Measurements from ENCODE around the gene CXCR6. TPM values are rescaled to one million over a fixed set of nuclear protein-coding genes. Genes with fewer than 3 reads are reported as not detected.

Gene CXCR6
- total RNA-seq, 6 experiments from 2014 or later, result not detected

- TF ChIP-seq CTCF (IDR thresholded peaks at IDR 0.05), result no peak
- H3K27ac Mint-ChIP-seq, result no peak overlapping the region
- H3K4me1 Mint-ChIP-seq (ENCODE audit: low read depth), result peaks cover 34% of the 10 kb centered on the region
- peaks cover 4% of the 10 kb centered on the region for H3K27me3 Mint-ChIP-seq (ENCODE audit: insufficient read depth)
- DNase-seq, result no peak
- no peak overlapping the region for H3K4me3 Mint-ChIP-seq
- no peaks in the 10 kb centered on the region for H3K9me3 Mint-ChIP-seq
- H3K36me3 Mint-ChIP-seq (ENCODE audit: low read depth), result peaks cover 40% of the 10 kb centered on the region
Measured at GRCh38 chr3:45968149-45968548, 24.9 kb downstream of the CXCR6 start.

GRCh38 chr3:45968706-45969105 lies 25.4 kb downstream of the CXCR6 start:
- Mint-ChIP-seq H3K27ac (no peak overlapping the region), H3K4me3 (no peak overlapping the region), H3K9me3 (no peaks in the 10 kb centered on the region), H3K4me1 (ENCODE audit: low read depth) (peaks cover 40% of the 10 kb centered on the region), H3K36me3 (ENCODE audit: low read depth) (peaks cover 35% of the 10 kb centered on the region), H3K27me3 (ENCODE audit: insufficient read depth) (peaks cover 4% of the 10 kb centered on the region)
- DNase-seq, result peak; percentile 57
- TF ChIP-seq CTCF (IDR thresholded peaks at IDR 0.05), result no peak

GRCh38 chr3:45969116-45969515 lies 25.9 kb downstream of the CXCR6 start:
- no peaks in the 10 kb centered on the region for H3K9me3 Mint-ChIP-seq
- DNase-seq, result no peak
- no peak for TF ChIP-seq CTCF (IDR thresholded peaks at IDR 0.05)
- no peak overlapping the region for H3K27ac Mint-ChIP-seq
- peaks cover 31% of the 10 kb centered on the region for H3K36me3 Mint-ChIP-seq (ENCODE audit: low read depth)
- H3K4me1 Mint-ChIP-seq (ENCODE audit: low read depth), result peaks cover 40% of the 10 kb centered on the region
- H3K27me3 Mint-ChIP-seq (ENCODE audit: insufficient read depth), result peaks cover 4% of the 10 kb centered on the region
- no peak overlapping the region for H3K4me3 Mint-ChIP-seq

GRCh38 chr3:45969953-45970352 lies 26.7 kb downstream of the CXCR6 start:
- peaks cover 34% of the 10 kb centered on the region for H3K36me3 Mint-ChIP-seq (ENCODE audit: low read depth)
- H3K9me3 Mint-ChIP-seq, result no peaks in the 10 kb centered on the region
- no peak for TF ChIP-seq CTCF (IDR thresholded peaks at IDR 0.05)
- no peak overlapping the region for H3K27ac Mint-ChIP-seq
- H3K27me3 Mint-ChIP-seq (ENCODE audit: insufficient read depth), result peaks cover 4% of the 10 kb centered on the region
- DNase-seq, result no peak
- peaks cover 40% of the 10 kb centered on the region for H3K4me1 Mint-ChIP-seq (ENCODE audit: low read depth)
- no peak overlapping the region for H3K4me3 Mint-ChIP-seq

GRCh38 chr3:45972534-45973402 lies 29.5 kb downstream of the CXCR6 start:
- Mint-ChIP-seq H3K27me3 (ENCODE audit: insufficient read depth) (peaks cover 4% of the 10 kb centered on the region), H3K4me3 (peak overlapping the region; percentile 47; the same call in 1 of the 2 replicates), H3K27ac (peak overlapping the region; percentile 70), H3K36me3 (ENCODE audit: low read depth) (peaks cover 44% of the 10 kb centered on the region), H3K4me1 (ENCODE audit: low read depth) (peaks cover 40% of the 10 kb centered on the region), H3K9me3 (no peaks in the 10 kb centered on the region)
- peak; percentile 91 for DNase-seq
- no peak for TF ChIP-seq CTCF (IDR thresholded peaks at IDR 0.05)

Measured in HFFc6 (cell line).